Activated CD4-positive, alpha-beta memory T cell treated with anti-CD3 and anti-CD28 coated beads for 36 hours (primary cell): ENCODE data around the gene CMC1. TPM values are rescaled to one million over a fixed set of nuclear protein-coding genes. Genes with fewer than 3 reads are reported as not detected.

ENCODE experiments used
- CTCF ChIA-PET: fragments of 350-600 bp; sonication (Branson Sonifier 250); formaldehyde crosslinking; loops from one replicate; lab custom pipeline; 2021; ENCODE audit warnings: antibody characterized with exemption, inconsistent platforms; lab: Charles Lee
- POLR2A ChIA-PET: fragments of 350-600 bp; sonication (Branson Sonifier 250); formaldehyde crosslinking; loops from one replicate; lab custom pipeline; 2021; ENCODE audit warnings: antibody characterized with exemption; lab: Charles Lee
- DNase-seq: peaks from one replicate; pipeline ENCODE4 v3.0.0-alpha.2; 2020
- H3K27ac Mint-ChIP-seq: one replicate; pipeline ENCODE4 v1.8.0; 2021; ENCODE audit warnings: mixed read lengths
- H3K27me3 Mint-ChIP-seq: one replicate; pipeline ENCODE4 v1.8.0; 2021; ENCODE audit warnings: mixed read lengths
- H3K36me3 Mint-ChIP-seq: one replicate; pipeline ENCODE4 v1.8.0; 2021; ENCODE audit warnings: mixed read lengths
- H3K4me1 Mint-ChIP-seq: one replicate; pipeline ENCODE4 v1.8.0; 2021; ENCODE audit warnings: low read depth, mixed read lengths
- H3K4me3 Mint-ChIP-seq: one replicate; pipeline ENCODE4 v1.8.0; 2021; ENCODE audit warnings: mild to moderate bottlenecking, mixed read lengths
- H3K9me3 Mint-ChIP-seq: one replicate; pipeline ENCODE4 v1.8.0; 2021; ENCODE audit warnings: mixed read lengths
- intact Hi-C: fragments of 100-400 bp; cut with micrococcal nuclease; formaldehyde crosslinking; loops from one replicate; pipeline ENCODE4 v1.15.1; 2023
- total RNA-seq, 2 experiments: library from RNA; stranded (reverse); gene quantifications; one replicate each; pipeline ENCODE4 v1.2.3, GENCODE V29; 2021

CMC1 gene
- total RNA-seq, 2 experiments from 2014 or later = 27.5 to 28.6 TPM

GRCh38 chr3:28287046-28287445 is 45.6 kb downstream of the CMC1 start:
- no peak overlapping the region for H3K4me3 Mint-ChIP-seq

GRCh38 chr3:28290863-28291300 is 49.5 kb downstream of the CMC1 start:
- ChIA-PET POLR2A (no interaction called here), CTCF (no interaction called here)
- peaks cover 13% of the 10 kb centered on the region for H3K36me3 Mint-ChIP-seq
- H3K27me3 Mint-ChIP-seq = no peaks in the 10 kb centered on the region
- H3K4me1 Mint-ChIP-seq = peaks cover 23% of the 10 kb centered on the region
- intact Hi-C loops = no loop called here
- H3K9me3 Mint-ChIP-seq = no peaks in the 10 kb centered on the region
- no peak overlapping the region for H3K27ac Mint-ChIP-seq
- no peak overlapping the region for H3K4me3 Mint-ChIP-seq
- DNase-seq = no peak

More at GRCh38 chr3:28287046-28287445, 45.6 kb downstream of the CMC1 start:
- ChIA-PET POLR2A (no interaction called here), CTCF (interaction anchor here (0.9 to 5.4 kb wide), 6 partner anchors 14 to 575 kb away, joined by 3 to 38 read pairs (median 6); partner anchors contain the start of gene EOMES)
- peaks cover 12% of the 10 kb centered on the region for H3K36me3 Mint-ChIP-seq
- no peak overlapping the region for H3K27ac Mint-ChIP-seq
- peaks cover 14% of the 10 kb centered on the region for H3K4me1 Mint-ChIP-seq
- intact Hi-C loops = no loop called here
- DNase-seq = no peak
- no peaks in the 10 kb centered on the region for H3K9me3 Mint-ChIP-seq
- H3K27me3 Mint-ChIP-seq = no peaks in the 10 kb centered on the region

GRCh38 chr3:28291577-28291976 is 50.2 kb downstream of the CMC1 start:
- intact Hi-C loops = no loop called here
- H3K4me3 Mint-ChIP-seq = no peak overlapping the region

GRCh38 chr3:28292622-28293021 is 51.2 kb downstream of the CMC1 start:
- intact Hi-C loops = no loop called here
- DNase-seq = no peak
- Mint-ChIP-seq H3K27me3 (no peaks in the 10 kb centered on the region), H3K4me1 (peaks cover 23% of the 10 kb centered on the region), H3K36me3 (peaks cover 16% of the 10 kb centered on the region), H3K4me3 (no peak overlapping the region), H3K27ac (no peak overlapping the region), H3K9me3 (no peaks in the 10 kb centered on the region)
- CTCF ChIA-PET = no interaction called here
- POLR2A ChIA-PET = no interaction called here

More at GRCh38 chr3:28291577-28291976, 50.2 kb downstream of the CMC1 start:
- Mint-ChIP-seq H3K4me1 (peaks cover 25% of the 10 kb centered on the region), H3K9me3 (no peaks in the 10 kb centered on the region), H3K36me3 (peaks cover 13% of the 10 kb centered on the region), H3K27me3 (no peaks in the 10 kb centered on the region), H3K27ac (no peak overlapping the region)
- DNase-seq = no peak
- ChIA-PET CTCF (no interaction called here), POLR2A (no interaction called here)

GRCh38 chr3:28294667-28295413 is 53.4 kb downstream of the CMC1 start:
- POLR2A ChIA-PET = no interaction called here
- intact Hi-C loops = no loop called here
- H3K4me1 Mint-ChIP-seq = peaks cover 23% of the 10 kb centered on the region
- CTCF ChIA-PET = interaction anchor here (0.6 kb wide), 1 partner anchor 553 kb away, joined by 4 read pairs; no protein-coding TSS in a partner anchor
- no peak overlapping the region for H3K4me3 Mint-ChIP-seq
- peaks cover 15% of the 10 kb centered on the region for H3K36me3 Mint-ChIP-seq
- DNase-seq = no peak
- H3K27me3 Mint-ChIP-seq = no peaks in the 10 kb centered on the region
- H3K27ac Mint-ChIP-seq = no peak overlapping the region
- H3K9me3 Mint-ChIP-seq = no peaks in the 10 kb centered on the region

GRCh38 chr3:28295898-28296490 is 54.6 kb downstream of the CMC1 start:
- Mint-ChIP-seq H3K9me3 (no peaks in the 10 kb centered on the region), H3K36me3 (peaks cover 6% of the 10 kb centered on the region), H3K4me1 (peaks cover 19% of the 10 kb centered on the region), H3K27me3 (no peaks in the 10 kb centered on the region), H3K27ac (no peak overlapping the region), H3K4me3 (no peak overlapping the region)
- intact Hi-C loops = no loop called here
- POLR2A ChIA-PET = no interaction called here
- CTCF ChIA-PET = no interaction called here
- DNase-seq = no peak

GRCh38 chr3:28299705-28300104 is 58.3 kb downstream of the CMC1 start:
- POLR2A ChIA-PET = no interaction called here
- intact Hi-C loops = no loop called here
- no peak overlapping the region for H3K27ac Mint-ChIP-seq

GRCh38 chr3:28300345-28300962 is 59.0 kb downstream of the CMC1 start:
- CTCF ChIA-PET = no interaction called here
- Mint-ChIP-seq H3K4me3 (no peak overlapping the region), H3K27ac (no peak overlapping the region), H3K9me3 (no peaks in the 10 kb centered on the region), H3K4me1 (peaks cover 13% of the 10 kb centered on the region), H3K36me3 (peaks cover 3% of the 10 kb centered on the region), H3K27me3 (no peaks in the 10 kb centered on the region)
- DNase-seq = no peak
- intact Hi-C loops = no loop called here
- POLR2A ChIA-PET = no interaction called here

More at GRCh38 chr3:28299705-28300104, 58.3 kb downstream of the CMC1 start:
- Mint-ChIP-seq H3K4me1 (peaks cover 18% of the 10 kb centered on the region), H3K9me3 (no peaks in the 10 kb centered on the region), H3K4me3 (no peak overlapping the region), H3K36me3 (peaks cover 3% of the 10 kb centered on the region), H3K27me3 (no peaks in the 10 kb centered on the region)
- no peak for DNase-seq
- CTCF ChIA-PET = interaction anchor here (1.2 kb wide), 1 partner anchor 588 kb away, joined by 3 read pairs; no protein-coding TSS in a partner anchor

GRCh38 chr3:28301688-28302087 is 60.3 kb downstream of the CMC1 start:
- H3K4me1 Mint-ChIP-seq = peaks cover 8% of the 10 kb centered on the region
- DNase-seq = no peak
- POLR2A ChIA-PET = no interaction called here
- CTCF ChIA-PET = no interaction called here
- intact Hi-C loops = no loop called here
- H3K9me3 Mint-ChIP-seq = no peaks in the 10 kb centered on the region
- H3K27me3 Mint-ChIP-seq = no peaks in the 10 kb centered on the region
- H3K36me3 Mint-ChIP-seq = peaks cover 4% of the 10 kb centered on the region
- H3K27ac Mint-ChIP-seq = no peak overlapping the region
- H3K4me3 Mint-ChIP-seq = no peak overlapping the region

- no peak overlapping the region for H3K4me3 Mint-ChIP-seq
- POLR2A ChIA-PET = no interaction called here
- no peaks in the 10 kb centered on the region for H3K9me3 Mint-ChIP-seq
- no peaks in the 10 kb centered on the region for H3K27me3 Mint-ChIP-seq
- intact Hi-C loops = no loop called here
- peaks cover 6% of the 10 kb centered on the region for H3K4me1 Mint-ChIP-seq
- no peak overlapping the region for H3K27ac Mint-ChIP-seq
- H3K36me3 Mint-ChIP-seq = peaks cover 2% of the 10 kb centered on the region
- no peak for DNase-seq
- CTCF ChIA-PET = interaction anchor here (0.6 to 1.1 kb wide), 3 partner anchors 10 to 596 kb away, joined by 3 to 5 read pairs (median 3); no protein-coding TSS in a partner anchor
Measured at GRCh38 chr3:28308196-28308595, 66.8 kb downstream of the CMC1 start.

- ChIA-PET CTCF (no interaction called here), POLR2A (no interaction called here)
- H3K4me3 Mint-ChIP-seq = no peak overlapping the region
- DNase-seq = no peak
- no peaks in the 10 kb centered on the region for H3K36me3 Mint-ChIP-seq
- no peaks in the 10 kb centered on the region for H3K9me3 Mint-ChIP-seq
- intact Hi-C loops = no loop called here
- peaks cover under 1% of the 10 kb centered on the region for H3K4me1 Mint-ChIP-seq
- H3K27me3 Mint-ChIP-seq = no peaks in the 10 kb centered on the region
- H3K27ac Mint-ChIP-seq = no peak overlapping the region
Measured at GRCh38 chr3:28315711-28316110, 74.3 kb downstream of the CMC1 start.

- intact Hi-C loops = no loop called here
- ChIA-PET POLR2A (no interaction called here), CTCF (no interaction called here)
- H3K9me3 Mint-ChIP-seq = no peaks in the 10 kb centered on the region
- no peak for DNase-seq
- H3K4me1 Mint-ChIP-seq = peaks cover 6% of the 10 kb centered on the region
- H3K4me3 Mint-ChIP-seq = no peak overlapping the region
- no peak overlapping the region for H3K27ac Mint-ChIP-seq
- H3K36me3 Mint-ChIP-seq = peaks cover 3% of the 10 kb centered on the region
- no peaks in the 10 kb centered on the region for H3K27me3 Mint-ChIP-seq
Measured at GRCh38 chr3:28316226-28316625, 74.8 kb downstream of the CMC1 start.
